Measurements from ENCODE around the gene TFB1M.

- no peak for TF ChIP-seq CTCF (IDR thresholded peaks at IDR 0.05; ENCODE audit: low read length)
- TF ChIP-seq EZH2 (optimal IDR thresholded peaks at IDR 0.05; ENCODE audit: low read depth, low read length): no peak
- no peak for TF ChIP-seq EZH2phosphoT487 (IDR thresholded peaks at IDR 0.05; ENCODE audit: low read length)
Observed at GRCh38 chr6:155219299-155219698, 95.0 kb downstream of the TFB1M start.

Data from MM.1S (cell line).